AG09319 (cell line): ENCODE results near the gene YPEL1.

Source experiments
- DNase-seq: peaks from one replicate; pipeline ENCODE4 v3.0.0-alpha.2; 2010; ENCODE audit warnings: low read depth; ENCODE audit errors: extremely low read depth
- TF ChIP-seq, protein P1 (sequence below): IDR thresholded peaks from 2 replicates; pipeline ENCODE4 v1.5.1; 2011; ENCODE audit warnings: low read depth, mild to moderate bottlenecking, inconsistent platforms, low read length, moderate library complexity

The YPEL1 gene

DNA sequence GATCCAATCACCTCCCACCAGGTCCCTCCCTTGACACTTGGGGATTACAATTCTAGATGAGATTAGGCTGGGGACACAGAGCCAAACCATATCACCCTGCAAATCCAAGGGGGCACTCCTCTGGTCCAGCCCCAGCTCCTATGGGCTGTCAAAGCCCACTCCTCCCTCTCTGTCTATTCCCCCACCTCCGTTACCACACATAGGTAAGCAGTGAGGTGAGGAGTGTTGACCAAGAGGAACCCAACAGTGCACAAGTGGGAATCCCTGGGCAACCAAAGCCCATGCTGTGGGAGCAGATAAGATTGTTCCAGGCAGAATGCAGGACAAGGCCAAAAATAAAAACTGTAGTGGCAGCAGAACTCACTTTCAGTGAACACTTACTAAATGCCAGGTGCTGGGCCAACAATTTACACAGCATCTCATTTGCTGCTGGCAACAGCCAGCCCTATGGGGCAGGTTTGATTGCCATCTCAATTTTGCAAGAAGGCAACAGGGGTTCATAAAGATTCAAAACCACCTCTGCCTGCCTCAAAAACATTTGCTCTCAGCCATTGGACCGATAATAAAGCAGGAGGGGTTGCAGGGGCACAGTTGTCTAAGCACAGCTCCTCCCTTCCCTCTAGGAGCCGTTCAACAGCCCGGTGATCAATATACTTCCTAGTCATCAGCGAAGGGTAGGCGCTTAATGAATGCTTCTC is 84.6 kb downstream of the YPEL1 start:
- DNase-seq: no peak
- TF ChIP-seq, protein P1, sequence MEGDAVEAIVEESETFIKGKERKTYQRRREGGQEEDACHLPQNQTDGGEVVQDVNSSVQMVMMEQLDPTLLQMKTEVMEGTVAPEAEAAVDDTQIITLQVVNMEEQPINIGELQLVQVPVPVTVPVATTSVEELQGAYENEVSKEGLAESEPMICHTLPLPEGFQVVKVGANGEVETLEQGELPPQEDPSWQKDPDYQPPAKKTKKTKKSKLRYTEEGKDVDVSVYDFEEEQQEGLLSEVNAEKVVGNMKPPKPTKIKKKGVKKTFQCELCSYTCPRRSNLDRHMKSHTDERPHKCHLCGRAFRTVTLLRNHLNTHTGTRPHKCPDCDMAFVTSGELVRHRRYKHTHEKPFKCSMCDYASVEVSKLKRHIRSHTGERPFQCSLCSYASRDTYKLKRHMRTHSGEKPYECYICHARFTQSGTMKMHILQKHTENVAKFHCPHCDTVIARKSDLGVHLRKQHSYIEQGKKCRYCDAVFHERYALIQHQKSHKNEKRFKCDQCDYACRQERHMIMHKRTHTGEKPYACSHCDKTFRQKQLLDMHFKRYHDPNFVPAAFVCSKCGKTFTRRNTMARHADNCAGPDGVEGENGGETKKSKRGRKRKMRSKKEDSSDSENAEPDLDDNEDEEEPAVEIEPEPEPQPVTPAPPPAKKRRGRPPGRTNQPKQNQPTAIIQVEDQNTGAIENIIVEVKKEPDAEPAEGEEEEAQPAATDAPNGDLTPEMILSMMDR: no peak

DNA sequence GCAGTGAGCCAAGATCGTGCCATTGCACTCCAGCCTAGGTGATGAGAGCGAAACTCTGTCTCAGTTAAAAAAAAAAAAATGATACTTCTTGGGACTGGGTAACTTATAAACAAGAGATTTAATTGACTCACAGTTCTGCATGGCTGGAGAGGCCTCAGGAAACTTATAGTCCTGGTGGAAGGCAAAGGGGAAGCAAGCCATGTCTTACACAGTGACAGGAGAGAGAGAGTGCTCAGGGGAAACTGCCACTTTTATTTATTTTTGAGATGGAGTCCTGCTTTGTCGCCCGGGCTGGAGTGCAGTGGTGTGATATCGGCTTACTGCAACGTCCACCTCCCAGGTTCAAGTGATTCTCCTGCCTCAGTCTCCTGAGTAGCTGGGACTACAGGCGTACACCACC is 85.3 kb downstream of the YPEL1 start:
- no peak for DNase-seq
- TF ChIP-seq, protein P1: no peak
